ENCODE measurements around the gene OR9Q2.

DNA sequence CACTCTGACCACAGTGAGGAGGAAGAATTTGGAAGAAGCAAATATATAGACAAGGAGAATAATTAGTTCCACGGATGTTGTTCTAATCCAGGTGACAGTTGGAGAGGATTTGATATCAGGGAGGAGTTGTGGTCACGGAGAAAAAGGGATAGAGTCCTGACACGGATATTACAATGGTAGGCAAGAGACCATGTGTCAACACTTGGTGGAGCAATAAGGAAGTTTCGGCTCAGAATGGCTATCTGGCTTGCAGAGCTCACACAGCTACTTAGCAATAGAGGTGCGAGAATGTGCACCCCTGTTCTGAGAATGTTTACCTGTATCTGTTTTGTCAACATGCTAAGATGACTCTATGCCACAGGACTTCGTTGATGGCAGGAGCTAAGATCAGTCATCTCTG is 10.4 kb upstream of the OR9Q2 start:
- TF ChIP-seq, protein P1, sequence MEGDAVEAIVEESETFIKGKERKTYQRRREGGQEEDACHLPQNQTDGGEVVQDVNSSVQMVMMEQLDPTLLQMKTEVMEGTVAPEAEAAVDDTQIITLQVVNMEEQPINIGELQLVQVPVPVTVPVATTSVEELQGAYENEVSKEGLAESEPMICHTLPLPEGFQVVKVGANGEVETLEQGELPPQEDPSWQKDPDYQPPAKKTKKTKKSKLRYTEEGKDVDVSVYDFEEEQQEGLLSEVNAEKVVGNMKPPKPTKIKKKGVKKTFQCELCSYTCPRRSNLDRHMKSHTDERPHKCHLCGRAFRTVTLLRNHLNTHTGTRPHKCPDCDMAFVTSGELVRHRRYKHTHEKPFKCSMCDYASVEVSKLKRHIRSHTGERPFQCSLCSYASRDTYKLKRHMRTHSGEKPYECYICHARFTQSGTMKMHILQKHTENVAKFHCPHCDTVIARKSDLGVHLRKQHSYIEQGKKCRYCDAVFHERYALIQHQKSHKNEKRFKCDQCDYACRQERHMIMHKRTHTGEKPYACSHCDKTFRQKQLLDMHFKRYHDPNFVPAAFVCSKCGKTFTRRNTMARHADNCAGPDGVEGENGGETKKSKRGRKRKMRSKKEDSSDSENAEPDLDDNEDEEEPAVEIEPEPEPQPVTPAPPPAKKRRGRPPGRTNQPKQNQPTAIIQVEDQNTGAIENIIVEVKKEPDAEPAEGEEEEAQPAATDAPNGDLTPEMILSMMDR (conservative IDR thresholded peaks at IDR 0.05; ENCODE audit: low read length), result no peak
- no peak for TF ChIP-seq EZH2phosphoT487 (IDR thresholded peaks at IDR 0.05; ENCODE audit: borderline replicate concordance)
